ENCODE results near the gene DCPS.
"Not testable (repeated sequence)": the region's sequence is repeated elsewhere in the genome, so short reads cannot be mapped to it uniquely, and the experiment has no call there.

DNA sequence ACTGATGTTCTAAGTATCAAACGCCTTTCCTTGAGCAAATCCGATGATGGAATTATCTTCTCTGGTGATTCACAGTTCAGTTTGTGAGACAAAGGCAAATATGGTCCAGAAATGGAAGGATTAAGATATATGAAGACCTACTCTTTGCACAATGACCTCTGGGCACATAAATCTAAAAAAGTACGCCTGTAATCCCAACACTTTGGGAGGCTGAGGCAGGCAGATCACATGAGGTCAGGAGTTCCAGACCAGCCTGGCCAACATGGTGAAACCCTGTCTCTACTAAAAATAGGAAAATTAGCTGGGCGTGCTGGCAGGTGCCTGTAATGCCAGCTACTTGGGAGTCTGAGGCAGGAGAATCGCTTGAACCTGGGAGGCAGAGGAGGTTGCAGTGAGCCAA, 48.4 kb upstream of the DCPS start:
- not testable (repeated sequence) for TF ChIP-seq POLR2A, POLR2AphosphoS5 (IDR thresholded peaks at IDR 0.05)
- TF ChIP-seq, protein P1, sequence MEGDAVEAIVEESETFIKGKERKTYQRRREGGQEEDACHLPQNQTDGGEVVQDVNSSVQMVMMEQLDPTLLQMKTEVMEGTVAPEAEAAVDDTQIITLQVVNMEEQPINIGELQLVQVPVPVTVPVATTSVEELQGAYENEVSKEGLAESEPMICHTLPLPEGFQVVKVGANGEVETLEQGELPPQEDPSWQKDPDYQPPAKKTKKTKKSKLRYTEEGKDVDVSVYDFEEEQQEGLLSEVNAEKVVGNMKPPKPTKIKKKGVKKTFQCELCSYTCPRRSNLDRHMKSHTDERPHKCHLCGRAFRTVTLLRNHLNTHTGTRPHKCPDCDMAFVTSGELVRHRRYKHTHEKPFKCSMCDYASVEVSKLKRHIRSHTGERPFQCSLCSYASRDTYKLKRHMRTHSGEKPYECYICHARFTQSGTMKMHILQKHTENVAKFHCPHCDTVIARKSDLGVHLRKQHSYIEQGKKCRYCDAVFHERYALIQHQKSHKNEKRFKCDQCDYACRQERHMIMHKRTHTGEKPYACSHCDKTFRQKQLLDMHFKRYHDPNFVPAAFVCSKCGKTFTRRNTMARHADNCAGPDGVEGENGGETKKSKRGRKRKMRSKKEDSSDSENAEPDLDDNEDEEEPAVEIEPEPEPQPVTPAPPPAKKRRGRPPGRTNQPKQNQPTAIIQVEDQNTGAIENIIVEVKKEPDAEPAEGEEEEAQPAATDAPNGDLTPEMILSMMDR (IDR thresholded peaks at IDR 0.05), result not testable (repeated sequence)
